Measurements from ENCODE around the gene HHATL. TPM values are rescaled to one million over a fixed set of nuclear protein-coding genes. Genes with fewer than 3 reads are reported as not detected.

HHATL gene
- total RNA-seq, 2 donors from 2014 or later, result 444 to 908 TPM

DNA sequence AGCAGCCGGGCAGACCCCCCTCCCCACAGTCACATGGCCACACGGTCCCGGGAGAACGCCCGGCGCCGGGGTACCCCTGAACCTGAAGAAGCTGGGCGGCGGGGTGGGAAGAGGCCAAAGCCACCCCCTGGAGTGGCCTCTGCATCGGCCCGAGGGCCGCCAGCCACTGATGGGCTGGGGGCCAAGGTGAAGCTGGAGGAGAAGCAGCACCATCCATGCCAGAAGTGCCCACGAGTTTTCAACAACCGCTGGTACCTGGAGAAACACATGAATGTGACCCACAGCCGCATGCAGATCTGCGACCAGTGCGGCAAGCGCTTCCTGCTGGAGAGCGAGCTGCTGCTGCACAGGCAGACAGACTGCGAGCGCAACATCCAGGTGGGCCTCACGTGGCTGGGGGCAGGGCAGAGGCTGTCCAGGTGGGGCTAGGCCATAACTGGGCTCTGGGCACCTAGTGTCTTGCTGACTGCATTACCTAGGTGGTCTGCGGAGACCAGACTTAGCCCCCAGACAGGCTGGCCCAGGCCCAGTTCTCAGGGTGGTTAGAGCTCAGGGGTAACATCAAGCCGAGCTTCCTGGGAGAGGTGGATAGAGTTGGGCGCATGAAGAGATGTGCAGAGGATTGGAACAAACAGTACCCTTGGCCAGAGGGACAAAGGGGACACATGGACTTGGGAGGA, 43.0 kb downstream of the HHATL start:
- H3K27ac ChIP-seq, result peak overlapping the region; percentile 95 to 99
- TF ChIP-seq CTCF (IDR thresholded peaks at IDR 0.05), result no peak
- H3K9me3 ChIP-seq, result no peaks in the 10 kb centered on the region
- H3K4me1 ChIP-seq, result peaks cover 0 to 62% of the 10 kb centered on the region in 2 donors
- H3K27me3 ChIP-seq, result no peaks in the 10 kb centered on the region
- H3K36me3 ChIP-seq, result peaks cover 25% of the 10 kb centered on the region
- no peak for DNase-seq (ENCODE audit: low spot score)
- H3K4me3 ChIP-seq, result no peak overlapping the region

DNA sequence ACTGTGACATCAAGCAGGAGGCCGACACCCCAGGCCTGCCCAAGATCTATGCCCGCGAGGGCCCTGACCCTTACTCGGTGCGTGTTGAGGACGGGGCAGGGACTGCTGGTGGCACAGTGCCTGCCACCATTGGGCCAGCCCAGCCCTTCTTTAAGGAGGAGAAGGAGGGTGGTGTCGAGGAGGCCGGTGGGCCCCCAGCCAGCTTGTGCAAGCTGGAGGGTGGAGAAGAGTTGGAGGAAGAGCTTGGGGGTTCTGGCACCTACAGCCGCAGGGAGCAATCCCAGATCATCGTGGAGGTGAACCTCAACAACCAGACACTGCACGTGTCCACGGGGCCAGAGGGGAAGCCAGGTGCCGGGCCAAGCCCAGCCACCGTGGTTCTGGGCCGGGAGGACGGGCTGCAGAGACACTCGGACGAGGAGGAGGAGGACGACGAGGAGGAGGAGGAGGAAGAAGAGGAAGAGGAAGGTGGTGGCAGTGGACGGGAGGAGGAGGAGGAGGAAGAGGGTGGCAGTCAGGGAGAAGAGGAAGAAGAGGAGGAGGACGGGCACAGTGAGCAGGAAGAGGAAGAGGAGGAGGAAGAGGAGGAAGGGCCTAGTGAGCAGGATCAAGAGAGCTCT, 43.7 kb downstream of the HHATL start:
- no peak for DNase-seq (ENCODE audit: low spot score)
- TF ChIP-seq CTCF (IDR thresholded peaks at IDR 0.05), result no peak
- no peak overlapping the region for H3K4me3 ChIP-seq
- H3K27me3 ChIP-seq, result no peaks in the 10 kb centered on the region
- no peaks in the 10 kb centered on the region for H3K9me3 ChIP-seq
- peaks cover 0 to 62% of the 10 kb centered on the region in 2 donors for H3K4me1 ChIP-seq
- peaks cover 25% of the 10 kb centered on the region for H3K36me3 ChIP-seq
- H3K27ac ChIP-seq, result peak overlapping the region; percentile 95 to 99

GRCh38 chr3:42658091-42658770, 44.4 kb downstream of the HHATL start:
- Histone ChIP-seq H3K4me1 (peaks cover 0 to 68% of the 10 kb centered on the region in 2 donors), H3K36me3 (peaks cover 25% of the 10 kb centered on the region), H3K9me3 (no peaks in the 10 kb centered on the region), H3K27ac (peak overlapping the region; percentile 95 to 99), H3K27me3 (no peaks in the 10 kb centered on the region), H3K4me3 (no peak overlapping the region)
- DNase-seq (ENCODE audit: low spot score), result no peak
- no peak for TF ChIP-seq CTCF (IDR thresholded peaks at IDR 0.05)

GRCh38 chr3:42657675-42658074, 44.9 kb downstream of the HHATL start:
- peaks cover 25% of the 10 kb centered on the region for H3K36me3 ChIP-seq
- H3K9me3 ChIP-seq, result no peaks in the 10 kb centered on the region
- peak overlapping the region; percentile 95 to 99 for H3K27ac ChIP-seq
- TF ChIP-seq CTCF (IDR thresholded peaks at IDR 0.05), result no peak
- no peaks in the 10 kb centered on the region for H3K27me3 ChIP-seq
- DNase-seq (ENCODE audit: low spot score), result no peak
- no peak overlapping the region for H3K4me3 ChIP-seq
- peaks cover 0 to 73% of the 10 kb centered on the region in 2 donors for H3K4me1 ChIP-seq

DNA sequence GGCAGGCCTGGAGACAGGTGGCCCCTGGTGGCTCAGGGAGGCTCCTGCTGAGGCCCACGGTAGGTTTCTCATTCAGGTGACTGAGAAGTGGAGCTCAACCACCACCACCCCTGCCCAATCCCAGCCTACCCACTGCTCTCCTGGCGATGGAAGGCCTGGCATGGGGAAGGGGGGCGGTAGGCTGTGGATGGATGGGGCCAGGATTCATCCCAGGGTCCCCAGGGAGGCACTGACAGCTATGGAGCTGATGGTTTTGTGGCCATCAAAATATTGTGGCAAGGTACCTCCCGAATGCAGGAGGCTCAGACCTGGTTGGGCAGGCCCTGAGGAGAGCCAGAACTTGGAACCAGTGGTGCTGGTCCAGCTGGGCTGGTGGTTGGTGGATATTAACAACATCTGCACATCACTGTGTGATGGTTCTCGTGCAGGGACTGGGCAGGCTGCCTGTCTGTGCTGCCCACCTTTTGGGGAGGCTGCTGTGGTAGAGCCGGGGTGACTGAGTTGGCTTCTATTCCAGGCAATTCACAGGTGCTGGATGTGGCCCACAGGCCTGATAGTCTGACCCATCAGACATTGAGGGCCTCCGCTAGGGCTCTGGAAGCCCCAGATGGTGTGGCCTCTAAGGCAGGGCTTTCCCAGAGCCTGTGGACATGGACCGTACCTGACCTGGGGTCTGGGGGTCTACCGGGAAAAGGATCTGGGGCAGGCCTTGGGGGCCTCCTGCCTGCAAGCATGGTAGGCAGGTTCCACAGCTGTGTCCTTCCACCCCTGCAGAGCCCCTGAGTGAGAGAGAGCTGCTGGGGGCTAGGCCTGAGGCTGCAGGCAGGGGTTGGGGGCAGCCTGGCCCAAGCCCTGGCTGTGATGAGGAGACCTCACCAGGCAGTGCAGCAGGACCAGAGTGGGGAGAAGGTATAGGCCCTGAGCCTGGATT, 45.7 kb downstream of the HHATL start:
- H3K27me3 ChIP-seq, result no peaks in the 10 kb centered on the region
- no peaks in the 10 kb centered on the region for H3K9me3 ChIP-seq
- H3K4me1 ChIP-seq, result peaks cover 0 to 81% of the 10 kb centered on the region in 2 donors
- peak overlapping the region; percentile 95 to 99 for H3K27ac ChIP-seq
- peaks cover 22% of the 10 kb centered on the region for H3K36me3 ChIP-seq
- no peak for TF ChIP-seq CTCF (IDR thresholded peaks at IDR 0.05)
- no peak for DNase-seq (ENCODE audit: low spot score)
- H3K4me3 ChIP-seq, result no peak overlapping the region
